Measurements from ENCODE around the gene LOXHD1.

The LOXHD1 gene

GRCh38 chr18:46591783-46592391, 65.1 kb downstream of the LOXHD1 start:
- TF ChIP-seq GATA2 (IDR thresholded peaks at IDR 0.05; ENCODE audit: low read depth, low read length) (no peak), GATA3 (IDR thresholded peaks at IDR 0.05; ENCODE audit: low read depth, low read length) (no peak)

- TF ChIP-seq GATA3 (IDR thresholded peaks at IDR 0.05; ENCODE audit: low read depth, low read length) (no peak), GATA2 (IDR thresholded peaks at IDR 0.05; ENCODE audit: low read depth, low read length) (no peak)
These were observed 66.9 kb downstream of the LOXHD1 start for GRCh38 chr18:46590103-46590502.

GRCh38 chr18:46588971-46589660, 67.9 kb downstream of the LOXHD1 start:
- TF ChIP-seq GATA2 (IDR thresholded peaks at IDR 0.05; ENCODE audit: low read depth, low read length): no peak
- no peak for TF ChIP-seq GATA3 (IDR thresholded peaks at IDR 0.05; ENCODE audit: low read depth, low read length)

- no peak for TF ChIP-seq GATA3 (IDR thresholded peaks at IDR 0.05; ENCODE audit: low read depth, low read length)
- no peak for TF ChIP-seq GATA2 (IDR thresholded peaks at IDR 0.05; ENCODE audit: low read depth, low read length)
These were observed 69.4 kb downstream of the LOXHD1 start for GRCh38 chr18:46587600-46587999.

- TF ChIP-seq GATA2 (IDR thresholded peaks at IDR 0.05; ENCODE audit: low read depth, low read length): no peak
- TF ChIP-seq GATA3 (IDR thresholded peaks at IDR 0.05; ENCODE audit: low read depth, low read length): no peak
These were observed 73.3 kb downstream of the LOXHD1 start for GRCh38 chr18:46583711-46584110.

- no peak for TF ChIP-seq GATA3 (IDR thresholded peaks at IDR 0.05; ENCODE audit: low read depth, low read length)
These were observed 75.4 kb downstream of the LOXHD1 start for GRCh38 chr18:46581648-46582047.

GRCh38 chr18:46578987-46579386, 78.0 kb downstream of the LOXHD1 start:
- TF ChIP-seq GATA3 (IDR thresholded peaks at IDR 0.05; ENCODE audit: low read depth, low read length): no peak
- TF ChIP-seq GATA2 (IDR thresholded peaks at IDR 0.05; ENCODE audit: low read depth, low read length): no peak

GRCh38 chr18:46577546-46577945, 79.5 kb downstream of the LOXHD1 start:
- TF ChIP-seq GATA2 (IDR thresholded peaks at IDR 0.05; ENCODE audit: low read depth, low read length) (no peak), GATA3 (IDR thresholded peaks at IDR 0.05; ENCODE audit: low read depth, low read length) (no peak)

GRCh38 chr18:46575851-46576250, 81.2 kb downstream of the LOXHD1 start:
- TF ChIP-seq GATA2 (IDR thresholded peaks at IDR 0.05; ENCODE audit: low read depth, low read length) (no peak), GATA3 (IDR thresholded peaks at IDR 0.05; ENCODE audit: low read depth, low read length) (no peak)

- TF ChIP-seq GATA2 (IDR thresholded peaks at IDR 0.05; ENCODE audit: low read depth, low read length) (no peak), GATA3 (IDR thresholded peaks at IDR 0.05; ENCODE audit: low read depth, low read length) (no peak)
These were observed 82.3 kb downstream of the LOXHD1 start for GRCh38 chr18:46574743-46575115.

- TF ChIP-seq GATA3 (IDR thresholded peaks at IDR 0.05; ENCODE audit: low read depth, low read length) (no peak), GATA2 (IDR thresholded peaks at IDR 0.05; ENCODE audit: low read depth, low read length) (no peak)
These were observed 82.8 kb downstream of the LOXHD1 start for GRCh38 chr18:46574000-46574742.

- TF ChIP-seq GATA2 (IDR thresholded peaks at IDR 0.05; ENCODE audit: low read depth, low read length): no peak
- no peak for TF ChIP-seq GATA3 (IDR thresholded peaks at IDR 0.05; ENCODE audit: low read depth, low read length)
These were observed 83.9 kb downstream of the LOXHD1 start for GRCh38 chr18:46573156-46573555.

- no peak for TF ChIP-seq GATA2 (IDR thresholded peaks at IDR 0.05; ENCODE audit: low read depth, low read length)
- TF ChIP-seq GATA3 (IDR thresholded peaks at IDR 0.05; ENCODE audit: low read depth, low read length): no peak
These were observed 85.3 kb downstream of the LOXHD1 start for GRCh38 chr18:46571756-46572155.

GRCh38 chr18:46570666-46571065, 86.4 kb downstream of the LOXHD1 start:
- TF ChIP-seq GATA2 (IDR thresholded peaks at IDR 0.05; ENCODE audit: low read depth, low read length) (no peak), GATA3 (IDR thresholded peaks at IDR 0.05; ENCODE audit: low read depth, low read length) (no peak)

- TF ChIP-seq GATA3 (IDR thresholded peaks at IDR 0.05; ENCODE audit: low read depth, low read length): no peak
These were observed 86.9 kb downstream of the LOXHD1 start for GRCh38 chr18:46570134-46570533.

Data from SH-SY5Y (cell line).